AG20443 (cell line): Measurements from ENCODE around the gene CFAP45.

Source experiments
- DNase-seq: peaks from one replicate; pipeline ENCODE4 v3.0.0; 2012; ENCODE audit warnings: low spot score, mixed read lengths

The CFAP45 gene

DNA sequence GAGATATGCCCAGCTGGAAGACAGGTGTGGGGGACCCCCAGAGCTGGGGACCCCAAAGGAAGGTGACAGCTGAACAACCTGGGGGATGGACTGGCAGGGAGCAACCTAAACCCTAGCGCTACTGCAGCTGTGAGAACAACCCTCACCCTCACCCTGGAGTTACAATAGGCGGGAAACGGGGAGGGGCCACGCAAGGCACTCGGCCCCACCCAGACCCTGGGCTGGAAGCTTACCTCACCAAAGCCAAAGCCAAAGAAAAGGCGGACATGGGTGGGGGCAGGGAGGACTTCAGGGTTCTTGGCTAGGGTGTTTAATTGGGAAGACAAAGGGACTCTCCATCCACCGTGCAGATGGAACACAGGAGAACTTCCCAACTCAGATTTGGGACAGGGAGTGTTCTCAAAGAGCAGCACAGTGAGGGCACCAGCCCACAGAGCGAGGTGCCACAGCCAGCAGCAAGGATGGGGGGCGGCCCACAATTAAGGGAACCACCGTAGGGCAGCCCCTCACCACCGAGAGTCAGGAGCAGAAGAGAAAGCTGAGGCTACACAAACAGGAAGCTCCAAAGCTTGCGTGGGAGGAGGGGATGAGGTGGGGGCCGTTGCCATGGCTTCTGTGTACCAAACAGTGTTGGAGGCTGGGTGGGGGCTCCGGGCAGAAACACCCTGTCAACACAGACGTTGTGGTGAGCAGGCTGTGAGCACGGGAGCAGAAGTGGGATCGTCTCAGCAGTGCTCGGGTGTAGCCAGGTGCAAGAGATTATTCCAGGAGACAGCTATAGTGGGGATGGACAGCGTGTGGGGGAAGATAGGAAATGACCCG, 23.4 kb upstream of the CFAP45 start:
- DNase-seq = peak; percentile 90

DNA sequence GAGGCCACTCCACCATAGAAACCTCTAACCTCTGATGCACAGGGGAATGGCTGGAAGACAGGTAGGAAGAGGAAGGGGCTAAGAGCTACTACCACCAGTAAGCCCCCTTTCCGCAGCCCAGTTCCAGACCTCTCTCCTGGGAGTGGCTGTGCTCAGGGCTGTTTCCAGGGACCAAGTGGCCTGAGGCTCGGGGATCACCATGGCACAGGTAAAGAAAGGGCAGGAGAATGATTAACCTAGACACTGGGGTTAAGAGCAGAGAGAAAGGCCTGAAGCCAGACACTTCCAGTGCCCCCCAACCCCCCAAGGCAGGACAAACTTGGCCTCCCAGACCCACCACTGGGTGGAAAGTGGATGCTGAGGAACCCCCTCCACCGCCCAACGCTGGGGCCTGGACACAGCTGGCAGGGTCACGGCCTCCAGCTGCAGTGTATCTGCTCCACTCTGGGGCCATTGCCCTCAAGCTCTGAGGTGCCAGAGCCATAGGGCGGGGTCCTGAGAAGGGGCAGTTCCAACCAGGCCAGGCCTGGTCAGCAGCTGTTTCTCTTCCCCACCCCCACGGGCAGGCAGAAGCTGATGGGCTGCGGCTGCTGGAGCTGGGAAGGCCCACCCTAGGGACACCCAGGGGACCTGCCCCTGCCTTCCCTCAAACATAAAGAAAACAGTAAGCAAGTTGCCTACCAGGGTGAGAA, 22.7 kb upstream of the CFAP45 start:
- DNase-seq = peak; percentile 58

DNA sequence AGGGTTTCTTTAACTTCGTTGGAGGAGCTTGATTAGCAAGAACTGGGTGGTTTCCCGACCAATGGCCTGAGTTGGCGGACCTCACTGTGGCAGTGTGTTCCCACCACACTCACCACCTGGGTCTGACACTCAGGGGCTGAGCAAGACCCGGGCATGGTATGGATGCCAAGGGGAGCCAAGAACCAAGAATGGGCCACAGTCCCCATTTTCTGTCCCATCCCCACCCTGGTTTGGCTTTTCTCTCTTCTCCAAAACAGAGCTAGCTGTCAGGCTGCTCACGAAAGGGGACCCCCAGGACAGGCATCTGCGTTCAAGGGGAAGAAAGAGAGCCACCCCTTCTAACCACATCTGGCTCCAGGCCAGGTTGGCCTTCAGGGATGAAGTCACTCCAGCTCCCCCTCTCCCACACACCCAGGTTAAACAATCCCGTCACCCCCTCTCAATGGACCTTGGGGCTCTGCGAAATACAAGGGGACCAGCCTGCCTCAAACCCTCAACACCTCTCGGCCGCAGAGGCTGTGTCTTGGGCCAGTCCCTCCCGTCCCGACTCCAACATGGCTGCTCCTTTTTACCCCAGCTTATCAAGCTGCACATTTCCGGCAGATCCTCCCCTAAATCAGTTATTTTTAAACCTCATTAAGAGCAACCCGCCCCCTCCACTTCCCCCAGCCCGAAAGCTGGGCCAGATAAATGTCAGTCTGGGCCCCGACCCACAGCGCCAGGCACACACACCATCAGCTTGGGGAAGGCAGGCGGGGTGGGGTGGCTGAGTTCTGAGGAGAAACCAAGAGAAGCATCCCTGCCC, 21.9 kb upstream of the CFAP45 start:
- no peak for DNase-seq

DNA sequence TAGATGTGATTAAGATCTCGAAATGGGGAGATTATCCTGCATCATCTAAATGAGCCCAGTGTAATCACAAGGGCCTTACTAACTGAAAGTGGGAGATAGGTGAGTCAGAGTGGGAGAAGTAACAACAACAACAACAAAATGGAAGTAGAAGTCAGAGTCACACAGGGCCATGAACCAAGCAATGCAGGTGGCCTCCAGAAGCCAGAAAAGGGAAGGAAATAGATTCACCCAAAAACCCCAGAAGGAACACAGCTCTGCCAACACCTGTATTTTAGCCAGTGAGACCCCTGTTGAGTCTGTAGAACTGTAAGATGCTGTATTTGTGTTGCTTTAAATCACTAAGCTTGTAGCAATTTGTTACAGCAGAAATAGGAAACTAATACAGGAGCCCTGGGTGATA, 21.3 kb upstream of the CFAP45 start:
- no peak for DNase-seq

DNA sequence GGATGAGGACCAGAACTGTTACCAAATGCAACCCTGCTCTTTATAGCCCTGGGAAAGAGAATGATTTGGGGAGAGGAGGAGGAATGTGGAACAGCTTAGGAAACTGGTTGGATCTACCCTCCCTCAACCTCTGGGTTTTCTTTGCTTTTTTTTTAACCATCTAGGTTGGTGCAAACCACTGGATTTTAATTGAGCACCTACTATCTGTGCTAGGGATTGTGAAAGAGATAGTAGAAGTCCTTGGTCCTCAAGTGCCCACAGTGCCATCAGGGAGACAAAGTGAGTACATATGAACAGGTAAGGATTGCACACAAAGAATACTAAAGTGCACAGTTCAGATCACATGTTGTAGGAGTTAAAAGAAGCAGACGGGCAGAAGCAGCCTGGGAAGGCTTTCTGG, 20.7 kb upstream of the CFAP45 start:
- DNase-seq = no peak

DNA sequence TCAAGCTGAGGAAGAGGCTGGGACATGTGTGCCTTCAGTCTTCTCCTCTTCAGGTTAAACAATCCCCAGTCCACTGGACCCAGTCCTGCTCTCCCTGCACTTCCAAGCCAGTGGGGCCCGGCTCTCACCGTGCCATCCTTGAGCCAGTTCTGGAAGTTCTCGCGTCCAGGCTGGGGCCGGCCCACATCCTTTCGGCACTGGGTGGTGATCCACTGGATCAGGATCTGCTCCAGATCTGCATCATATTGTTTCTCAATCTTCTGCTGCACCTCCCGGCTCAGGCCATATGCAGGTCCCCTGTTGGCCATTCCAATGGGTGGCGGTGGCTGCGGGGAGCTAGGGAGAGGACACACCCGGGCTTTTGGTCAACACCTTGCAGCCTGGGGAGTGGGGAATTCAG, 20.2 kb upstream of the CFAP45 start:
- no peak for DNase-seq

DNA sequence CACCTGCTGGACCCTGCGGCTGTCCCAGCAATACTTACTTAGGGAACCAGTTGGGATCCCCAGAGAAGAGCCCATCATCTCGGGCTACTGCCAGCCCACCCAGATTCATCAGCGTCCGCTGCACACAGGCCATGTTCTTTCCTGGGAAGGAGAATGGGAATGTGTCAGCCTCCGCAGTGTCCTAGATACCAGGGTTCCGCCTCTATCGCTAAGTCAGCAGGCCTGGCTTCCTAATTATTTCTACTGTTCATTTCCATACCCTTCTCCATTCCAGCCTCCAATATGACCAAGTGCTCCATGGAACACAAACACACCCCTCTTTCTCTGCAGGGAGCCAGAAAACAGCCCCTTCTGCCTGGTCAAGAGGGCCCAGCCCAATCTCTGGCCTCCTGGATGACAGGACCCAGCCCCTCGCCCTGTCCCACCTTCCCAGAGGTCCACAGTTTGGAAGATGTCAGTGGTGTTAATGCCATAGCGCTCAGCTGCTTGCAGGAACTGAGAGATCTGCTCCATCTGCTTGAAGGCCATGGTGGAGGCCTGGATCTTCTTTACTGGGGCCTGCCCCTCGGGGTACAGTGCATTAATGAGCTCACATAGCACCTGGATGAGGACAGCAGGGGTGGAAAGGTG, 19.4 kb upstream of the CFAP45 start:
- DNase-seq = no peak

DNA sequence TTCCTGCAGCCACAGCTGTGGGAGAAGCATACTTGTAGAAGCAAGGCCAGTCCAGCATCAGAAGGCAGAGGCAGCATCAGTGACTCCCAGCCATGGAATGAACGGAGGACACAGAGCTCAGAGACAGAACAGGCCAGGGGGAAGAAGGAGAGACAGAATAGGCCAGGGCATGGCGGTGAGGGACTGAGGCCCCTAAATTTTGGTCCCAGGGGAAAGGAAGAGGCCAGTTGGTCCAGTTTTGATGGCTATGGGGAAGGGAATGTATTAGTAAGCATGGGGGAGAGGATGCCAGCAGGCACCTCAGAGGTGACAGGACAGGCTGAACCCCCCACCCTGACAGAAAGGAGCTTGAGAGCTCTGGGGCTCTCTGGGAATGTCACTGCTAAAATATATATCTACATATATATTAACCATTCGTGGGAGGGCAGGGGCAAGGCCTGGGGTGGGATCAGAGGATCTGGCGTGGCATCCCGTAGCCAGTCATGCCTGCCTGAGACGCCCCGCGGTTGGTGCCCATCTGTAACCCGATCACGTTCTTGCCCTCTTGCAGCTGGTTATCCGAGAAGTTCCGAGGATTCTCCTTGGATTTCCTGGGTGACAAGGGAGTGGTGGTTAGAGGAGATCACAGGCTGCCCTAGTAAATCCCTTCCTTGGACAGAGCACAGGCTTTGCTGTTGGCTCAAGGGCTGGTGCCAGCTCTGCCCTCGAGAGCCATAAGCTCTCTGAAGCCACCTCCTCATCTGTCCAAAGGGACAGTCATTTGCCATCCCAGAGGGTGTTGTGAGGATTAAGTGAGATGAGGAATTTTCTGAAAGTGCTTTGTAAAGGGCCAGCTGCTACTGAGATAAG, 18.6 kb upstream of the CFAP45 start:
- DNase-seq = no peak

DNA sequence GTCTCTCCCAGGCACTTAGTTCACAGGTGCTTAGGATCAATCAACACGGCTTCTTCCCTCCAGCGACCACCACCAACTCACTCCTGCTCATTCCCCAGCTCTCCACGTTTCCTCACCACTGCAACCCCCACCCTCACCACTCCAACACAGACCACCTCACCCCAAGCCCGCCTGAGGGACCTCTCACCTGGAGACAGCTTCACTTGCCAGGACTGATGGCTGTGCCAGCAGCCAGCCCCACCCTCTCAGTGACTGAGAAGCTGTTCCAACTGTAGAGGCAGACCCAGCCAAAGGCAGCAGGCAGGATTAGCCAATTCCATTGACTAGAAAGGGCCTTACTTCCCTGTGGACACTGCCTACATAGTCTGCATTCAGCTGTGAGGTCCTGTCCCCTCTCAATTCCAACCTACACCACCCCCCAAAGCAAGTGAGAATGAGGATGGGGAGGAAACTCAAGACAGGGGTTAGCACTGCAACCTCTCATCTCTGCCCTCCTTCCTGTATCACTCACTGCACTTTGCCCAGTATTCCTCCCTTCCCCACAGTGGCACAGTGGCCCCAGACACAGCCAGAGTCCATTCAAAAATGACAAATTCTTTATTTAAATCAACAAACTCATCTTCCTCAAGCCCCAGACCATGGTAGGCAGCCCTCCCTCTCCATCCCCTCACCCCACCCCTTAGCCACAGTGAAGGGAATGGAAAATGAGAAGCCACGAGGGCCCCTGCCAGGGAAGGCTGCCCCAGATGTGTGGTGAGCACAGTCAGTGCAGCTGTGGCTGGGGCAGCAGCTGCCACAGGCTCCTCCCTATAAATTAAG, 17.8 kb upstream of the CFAP45 start:
- DNase-seq = no peak

DNA sequence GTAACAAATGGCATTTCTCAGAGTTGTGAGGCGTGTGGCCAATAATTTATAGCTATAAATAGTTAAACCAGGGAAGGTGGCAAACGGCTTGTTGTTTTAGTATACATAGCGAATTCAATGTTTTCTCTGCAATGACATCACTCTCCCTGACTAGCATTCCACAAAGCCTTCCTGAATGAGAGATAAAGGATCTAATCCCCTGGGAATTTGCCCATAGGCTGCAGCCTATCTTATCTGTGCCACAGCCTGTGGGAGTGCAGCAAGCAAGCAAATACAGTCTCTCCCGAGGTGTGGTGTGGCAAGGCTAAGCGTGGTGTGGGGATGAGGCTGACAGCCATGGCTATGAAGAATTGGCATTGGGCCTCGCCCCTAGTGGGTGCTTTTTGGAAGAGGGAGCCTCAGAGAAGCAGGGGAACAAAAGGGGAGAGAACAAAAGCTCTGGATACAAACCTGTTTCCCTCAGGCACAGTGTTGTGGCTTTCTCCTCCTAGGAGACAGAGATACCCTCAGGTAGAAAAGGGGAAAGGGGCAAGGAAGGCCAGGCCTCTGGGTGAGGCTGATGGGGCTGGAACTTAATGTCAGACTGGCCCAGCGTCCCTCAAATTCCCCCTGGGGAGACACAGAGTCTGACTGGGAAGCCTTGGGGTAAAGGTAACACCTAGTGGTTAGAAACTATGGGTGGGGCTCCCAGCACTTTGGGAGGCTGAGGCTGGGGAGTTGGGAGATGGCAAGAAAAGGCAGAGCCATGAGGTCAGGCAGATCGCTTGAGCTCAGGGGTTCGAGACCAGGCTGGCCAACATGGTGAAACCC, 16.5 kb upstream of the CFAP45 start:
- peak; percentile 41 for DNase-seq

DNA sequence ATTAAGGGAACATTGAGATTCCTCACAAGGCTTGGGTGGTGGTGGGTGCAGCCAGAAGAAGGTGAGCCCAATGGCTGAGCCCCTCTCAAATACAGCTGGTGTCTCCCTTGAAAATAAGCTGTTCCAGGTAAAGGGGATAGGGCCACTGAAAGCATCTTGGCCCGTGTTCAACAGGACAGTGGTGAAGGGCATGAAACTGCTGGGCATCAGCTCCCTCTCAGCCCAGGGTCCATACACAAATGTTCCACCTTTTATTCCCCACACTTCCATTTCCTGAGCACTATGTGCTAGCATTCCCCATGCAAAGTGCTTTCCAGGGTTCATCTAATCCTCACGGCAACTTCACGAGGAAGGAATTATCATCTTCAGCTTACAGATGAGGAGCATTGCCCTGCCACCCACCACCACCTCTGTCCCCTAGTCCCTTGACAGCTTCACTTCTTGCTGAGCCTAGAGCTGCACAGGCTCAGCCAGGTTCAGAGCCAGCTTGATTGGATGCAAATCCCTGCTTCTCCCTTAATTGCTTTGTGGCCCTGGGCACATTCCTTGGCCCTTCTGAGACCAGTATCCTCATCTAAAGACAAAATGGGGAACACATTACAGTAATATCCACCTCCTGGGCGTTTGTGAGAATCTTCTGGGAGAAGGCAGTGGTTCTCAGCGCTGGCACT, 15.7 kb upstream of the CFAP45 start:
- no peak for DNase-seq

DNA sequence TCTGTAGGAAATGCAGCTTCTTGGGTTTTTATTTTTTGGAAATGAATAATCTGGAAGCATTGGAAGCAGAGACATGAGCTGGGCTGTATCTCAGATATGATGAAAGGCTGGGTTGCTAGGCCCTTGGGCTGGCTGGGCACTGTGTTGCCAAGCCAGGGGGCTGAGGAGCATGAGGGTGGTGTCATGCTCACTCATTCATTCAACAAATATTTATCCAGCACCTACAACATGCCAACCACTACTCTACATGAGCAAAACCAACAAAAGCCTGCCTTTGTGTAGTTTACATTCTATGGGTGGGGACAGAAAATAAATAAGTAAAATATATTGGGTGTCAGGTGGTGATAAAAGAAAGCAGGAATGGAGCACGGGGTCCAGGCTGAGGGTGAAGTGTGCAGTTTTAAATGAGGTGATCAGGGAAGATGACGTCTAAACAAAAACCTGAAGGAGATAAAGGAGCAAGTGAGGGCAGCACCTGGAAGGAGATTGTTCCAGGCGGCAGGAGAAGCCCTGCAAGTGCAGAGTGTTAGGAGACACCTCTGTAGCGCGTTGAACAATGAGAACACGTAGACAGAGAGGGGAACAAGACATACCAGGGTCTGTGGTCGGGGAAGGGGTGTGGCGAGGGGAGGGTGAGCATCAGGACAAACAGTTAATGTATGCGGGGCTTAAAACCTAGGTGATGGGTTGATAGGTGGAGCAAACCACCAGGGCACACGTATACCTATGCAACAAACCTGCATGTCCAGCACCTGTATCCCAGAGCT, 14.5 kb upstream of the CFAP45 start:
- DNase-seq = no peak

DNA sequence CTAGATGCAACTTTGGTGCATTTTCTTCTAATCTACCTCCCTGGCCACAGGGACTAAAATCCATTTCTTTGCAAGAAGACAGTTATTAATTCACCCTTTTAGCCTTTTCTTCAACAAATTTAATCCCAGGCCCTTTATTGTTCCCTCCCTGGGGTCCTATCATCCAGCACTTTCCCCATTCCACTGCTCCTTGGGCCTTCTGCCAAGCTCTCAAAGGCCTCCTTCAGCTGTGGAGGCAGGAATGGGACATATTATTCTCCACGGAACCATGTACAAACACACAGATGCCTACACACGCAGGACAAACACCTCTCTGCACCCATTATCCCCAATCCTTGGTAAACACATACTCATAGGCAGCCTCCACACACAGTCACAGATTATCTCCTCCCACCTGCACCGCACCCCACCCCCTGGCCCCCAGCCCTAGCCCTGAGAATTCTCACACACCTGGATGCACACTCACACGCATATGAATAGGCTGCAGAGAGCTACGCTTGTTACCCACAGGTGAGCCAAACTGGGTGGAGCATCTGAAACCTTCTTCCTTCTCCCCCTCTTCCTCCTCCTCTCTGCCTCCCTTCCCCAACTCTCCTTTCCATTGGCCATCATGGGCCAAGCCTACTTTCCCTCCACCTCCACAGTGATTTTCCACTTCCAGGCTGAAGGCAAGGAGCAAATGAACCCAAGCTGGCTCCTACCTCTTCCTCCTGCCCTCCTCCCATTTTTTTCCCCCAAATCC, 13.7 kb upstream of the CFAP45 start:
- no peak for DNase-seq

DNA sequence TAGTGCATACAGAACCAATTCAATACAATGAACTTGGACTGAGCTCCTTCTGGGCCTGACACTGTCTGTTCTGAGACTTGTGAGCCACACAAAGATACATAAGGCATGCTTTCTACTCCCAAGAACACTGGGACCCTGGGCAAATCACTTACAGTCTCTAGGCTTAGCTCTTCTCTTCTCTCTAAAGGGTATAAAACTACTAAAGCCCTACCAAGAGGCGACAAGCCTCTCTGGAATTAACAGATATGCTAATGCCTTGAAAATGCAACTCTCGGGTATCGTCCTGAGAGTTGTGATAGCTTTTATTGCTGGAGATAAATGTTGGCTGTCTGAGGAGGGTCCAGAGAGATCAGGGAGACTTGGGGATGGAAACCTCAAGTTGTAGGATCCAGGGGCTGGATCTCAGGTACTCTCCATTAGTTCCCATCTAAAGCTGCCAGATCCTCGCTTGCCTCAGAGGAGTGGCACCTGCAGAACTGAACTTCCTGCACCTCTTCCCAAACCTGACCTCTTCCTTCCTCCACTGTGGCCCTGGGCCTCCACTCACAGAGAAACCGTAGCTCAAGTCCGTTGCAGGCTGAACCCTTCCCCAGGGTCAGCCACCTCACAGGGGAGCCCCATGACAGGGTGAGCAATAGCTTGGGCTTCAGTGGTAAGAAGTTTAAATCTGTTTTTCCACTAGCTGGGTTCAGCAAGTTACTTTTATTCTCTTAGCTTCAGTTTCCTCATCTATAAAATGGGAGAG, 11.5 kb upstream of the CFAP45 start:
- no peak for DNase-seq

DNA sequence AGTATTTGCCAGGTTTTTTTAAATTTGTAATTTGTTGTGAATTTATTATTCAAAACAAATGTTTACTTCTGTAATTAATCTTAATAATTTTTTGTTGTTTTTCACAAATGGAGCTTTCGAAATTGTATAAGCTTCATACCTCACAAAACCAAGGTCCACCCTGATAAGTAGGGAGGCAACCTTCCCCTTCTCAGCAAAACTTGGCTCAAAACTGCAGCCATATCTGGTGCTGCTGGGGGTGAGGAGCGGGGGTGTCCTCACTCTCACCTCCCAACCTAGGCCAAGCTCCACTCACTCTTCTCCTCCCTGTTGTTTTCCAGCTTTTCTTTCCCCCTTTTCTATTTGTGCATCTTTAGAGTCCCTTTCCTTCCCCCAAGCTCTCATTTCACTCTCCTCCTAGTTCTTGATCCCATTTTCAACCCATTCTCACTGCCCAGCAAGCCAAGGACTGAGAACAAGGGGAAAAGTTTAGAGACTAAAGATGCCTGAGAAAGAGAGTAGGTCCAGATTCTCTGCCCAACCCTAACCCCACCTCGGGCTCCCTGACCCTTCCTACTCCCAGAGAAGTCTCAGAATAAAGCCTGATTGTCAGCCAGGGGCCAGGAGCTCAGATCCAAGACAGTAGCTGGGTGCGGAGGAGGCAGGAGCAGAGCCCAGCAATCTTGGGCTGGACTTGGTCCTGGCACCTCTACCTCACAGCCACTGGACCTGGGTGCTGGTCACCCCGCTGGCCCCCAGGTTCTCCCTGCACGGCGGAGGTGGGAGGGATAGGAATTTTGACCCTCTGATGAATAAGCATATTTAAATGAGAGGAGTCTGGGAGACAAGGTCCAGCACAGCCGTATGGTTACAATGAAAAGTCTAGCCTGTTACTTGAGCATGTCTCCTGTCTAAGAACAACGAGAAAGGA, 8.3 kb upstream of the CFAP45 start:
- no peak for DNase-seq

DNA sequence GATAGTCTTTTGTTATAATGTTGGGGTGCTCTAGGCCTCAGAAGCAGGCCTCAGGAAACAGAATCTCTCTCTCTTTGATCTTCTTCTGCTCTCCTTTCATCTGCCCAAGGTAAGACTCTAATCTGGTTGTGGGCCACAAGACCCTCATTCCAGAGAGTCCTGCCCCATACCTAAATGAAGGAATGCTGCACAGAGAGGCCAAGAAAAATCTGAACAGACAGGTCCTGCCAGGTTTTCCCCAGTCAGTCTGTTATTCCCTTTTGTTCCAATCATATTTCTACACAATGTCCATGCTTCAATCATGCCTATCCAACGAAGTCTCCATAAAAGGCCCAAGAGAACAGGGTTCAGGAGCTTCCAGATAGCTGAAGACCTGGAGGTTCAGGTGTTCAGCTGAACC, 7.0 kb upstream of the CFAP45 start:
- no peak for DNase-seq
